ENCODE data around the gene CTNND1. TPM values are rescaled to one million over a fixed set of nuclear protein-coding genes. Genes with fewer than 3 reads are reported as not detected.

Gene CTNND1
- total RNA-seq, 4 donors from 2014 or later = 19.7 to 29.8 (median 24.5) TPM

- H3K4me1 ChIP-seq = peaks cover 35 to 46% of the 10 kb centered on the region in 2 donors
- H3K36me3 ChIP-seq = peaks cover 0 to 73% of the 10 kb centered on the region in 2 donors
- peak overlapping the region; percentile 45 to 71 (median 54) for H3K27ac ChIP-seq
- in situ Hi-C loops (cut with MboI; ENCODE audit: low sequenced_read_pairs in 4 of 4) = loop anchor here in 3 of 4 donors (5.0 to 25.0 kb wide), 4 partner anchors 54 to 711 kb away; partner anchors contain the start of genes OR5B21 (in 1 of the 3), SELENOH (in 1 of the 3) and UBE2L6 (in 1 of the 3)
- H3K9me3 ChIP-seq = no peaks in the 10 kb centered on the region
- no peak overlapping the region for H3K4me3 ChIP-seq
- no peak for DNase-seq
- ATAC-seq = no peak
- intact Hi-C loops (cut with DNase I; ENCODE audit: low total_unique reads) = loop anchor here (2.0 to 5.0 kb wide), 2 partner anchors 59 to 160 kb away; partner anchors contain the start of gene SELENOH
- H3K27me3 ChIP-seq = no peaks in the 10 kb centered on the region
- TF ChIP-seq POLR2A (IDR thresholded peaks at IDR 0.05) (no peak), CTCF (IDR thresholded peaks at IDR 0.05 in 4 of 5, conservative IDR thresholded peaks at IDR 0.05 in 1 of 5) (no peak)
Measured at GRCh38 chr11:57801183-57801485, 39.5 kb downstream of the CTNND1 start.

- ATAC-seq (no peak), DNase-seq (no peak)
- Histone ChIP-seq H3K27ac (peak overlapping the region in 3 of 4 donors; percentile 8 to 53 (median 21)), H3K27me3 (no peaks in the 10 kb centered on the region), H3K36me3 (peaks cover 0 to 77% of the 10 kb centered on the region in 2 donors), H3K4me1 (peaks cover 37 to 46% of the 10 kb centered on the region in 2 donors), H3K9me3 (no peaks in the 10 kb centered on the region), H3K4me3 (no peak overlapping the region)
- TF ChIP-seq CTCF (IDR thresholded peaks at IDR 0.05 in 4 of 5, conservative IDR thresholded peaks at IDR 0.05 in 1 of 5) (no peak), POLR2A (IDR thresholded peaks at IDR 0.05) (no peak)
- intact Hi-C loops (cut with DNase I; ENCODE audit: low total_unique reads) (loop anchor here (5.0 kb wide), 1 partner anchor 60 kb away; the partner anchor contains the start of gene SELENOH), in situ Hi-C loops (cut with MboI; ENCODE audit: low sequenced_read_pairs in 4 of 4) (loop anchor here in 3 of 4 donors (5.0 to 25.0 kb wide), 4 partner anchors 55 to 710 kb away; partner anchors contain the start of genes OR5B21 (in 1 of the 3), SELENOH (in 1 of the 3) and UBE2L6 (in 1 of the 3))
Measured at GRCh38 chr11:57802411-57802810, 40.8 kb downstream of the CTNND1 start.

- DNase-seq (no peak), ATAC-seq (no peak)
- no peak overlapping the region for H3K27ac ChIP-seq
- TF ChIP-seq CTCF (IDR thresholded peaks at IDR 0.05 in 4 of 5, conservative IDR thresholded peaks at IDR 0.05 in 1 of 5) (no peak), POLR2A (IDR thresholded peaks at IDR 0.05) (no peak)
- in situ Hi-C loops (cut with MboI; ENCODE audit: low sequenced_read_pairs in 4 of 4) (loop anchor here in 3 of 4 donors (5.0 to 25.0 kb wide), 4 partner anchors 57 to 708 kb away; partner anchors contain the start of genes OR5B21 (in 1 of the 3), SELENOH (in 1 of the 3) and UBE2L6 (in 1 of the 3)), intact Hi-C loops (cut with DNase I; ENCODE audit: low total_unique reads) (loop anchor here (5.0 kb wide), 1 partner anchor 62 kb away; the partner anchor contains the start of gene SELENOH)
- H3K9me3 ChIP-seq = no peaks in the 10 kb centered on the region
- no peaks in the 10 kb centered on the region for H3K27me3 ChIP-seq
- H3K36me3 ChIP-seq = peaks cover 7 to 80% of the 10 kb centered on the region in 2 donors
- H3K4me3 ChIP-seq = no peak overlapping the region
- peaks cover 26 to 33% of the 10 kb centered on the region in 2 donors for H3K4me1 ChIP-seq
Measured at GRCh38 chr11:57804466-57804865, 42.9 kb downstream of the CTNND1 start.

- ATAC-seq (no peak), DNase-seq (no peak)
- in situ Hi-C loops (cut with MboI; ENCODE audit: low sequenced_read_pairs in 4 of 4) (loop anchor here in 2 of 4 donors (10.0 to 25.0 kb wide), 3 partner anchors 61 to 707 kb away; partner anchors contain the start of genes OR5B21 (in 1 of the 2), SELENOH (in 1 of the 2) and UBE2L6 (in 1 of the 2)), intact Hi-C loops (cut with DNase I; ENCODE audit: low total_unique reads) (no loop called here)
- Histone ChIP-seq H3K36me3 (peaks cover 7 to 94% of the 10 kb centered on the region in 2 donors), H3K27me3 (no peaks in the 10 kb centered on the region), H3K4me1 (peaks cover 15 to 20% of the 10 kb centered on the region in 2 donors), H3K9me3 (no peaks in the 10 kb centered on the region), H3K27ac (peak overlapping the region in 3 of 4 donors; percentile 3 to 17 (median 9)), H3K4me3 (no peak overlapping the region)
- no peak for TF ChIP-seq POLR2A (IDR thresholded peaks at IDR 0.05)
- no peak for TF ChIP-seq CTCF (IDR thresholded peaks at IDR 0.05 in 4 of 5, conservative IDR thresholded peaks at IDR 0.05 in 1 of 5)
Measured at GRCh38 chr11:57805780-57806179, 44.2 kb downstream of the CTNND1 start.
